ENCODE data around the gene RNF31.

RNF31 gene

DNA sequence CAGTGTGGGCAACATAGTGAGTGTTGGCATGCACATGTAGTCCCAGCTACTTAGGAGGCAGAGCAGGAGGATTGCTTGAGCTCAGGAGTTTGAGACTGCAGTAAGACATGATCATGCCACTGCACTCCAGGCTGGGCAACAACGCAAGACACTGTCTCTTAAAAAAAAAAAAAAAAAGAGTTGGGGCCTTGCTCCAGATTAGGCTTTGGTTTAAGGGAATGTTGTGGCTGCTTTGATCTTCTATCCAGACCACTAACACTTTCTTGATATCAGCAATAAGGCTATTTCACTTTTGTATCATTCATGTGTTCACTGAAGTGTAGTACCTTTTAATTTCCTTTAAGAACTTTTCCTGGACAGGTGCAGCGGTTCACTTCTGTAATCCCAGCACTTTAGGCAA, 19.6 kb upstream of the RNF31 start:
- Histone ChIP-seq H3K4me3 (ENCODE audit: low read depth, low read length, poor library complexity, severe bottlenecking) (no peak overlapping the region), H3K4me1 (ENCODE audit: insufficient read depth, low read length, severe bottlenecking) (peaks cover 10% of the 10 kb centered on the region), H3K79me2 (ENCODE audit: insufficient read depth, low read length) (no peaks in the 10 kb centered on the region), H4K20me1 (ENCODE audit: insufficient read depth, low read length) (no peaks in the 10 kb centered on the region), H3K27me3 (ENCODE audit: insufficient read depth, low read length) (no peaks in the 10 kb centered on the region), H3K9me3 (ENCODE audit: low read length) (no peaks in the 10 kb centered on the region), H3K9ac (ENCODE audit: low read length) (no peak overlapping the region), H2AFZ (ENCODE audit: low read length) (no peak overlapping the region), H3K9me2 (ENCODE audit: low read depth, low read length) (no peaks in the 10 kb centered on the region), H3K27ac (ENCODE audit: low read depth, low read length, poor library complexity, severe bottlenecking) (no peak overlapping the region), H3F3A (ENCODE audit: insufficient read depth, low read length) (no peaks in the 10 kb centered on the region), H3K4me2 (ENCODE audit: low read length) (no peak overlapping the region), H3K36me3 (ENCODE audit: insufficient read depth, low read length) (peaks cover 10% of the 10 kb centered on the region)
- TF ChIP-seq, protein P1, sequence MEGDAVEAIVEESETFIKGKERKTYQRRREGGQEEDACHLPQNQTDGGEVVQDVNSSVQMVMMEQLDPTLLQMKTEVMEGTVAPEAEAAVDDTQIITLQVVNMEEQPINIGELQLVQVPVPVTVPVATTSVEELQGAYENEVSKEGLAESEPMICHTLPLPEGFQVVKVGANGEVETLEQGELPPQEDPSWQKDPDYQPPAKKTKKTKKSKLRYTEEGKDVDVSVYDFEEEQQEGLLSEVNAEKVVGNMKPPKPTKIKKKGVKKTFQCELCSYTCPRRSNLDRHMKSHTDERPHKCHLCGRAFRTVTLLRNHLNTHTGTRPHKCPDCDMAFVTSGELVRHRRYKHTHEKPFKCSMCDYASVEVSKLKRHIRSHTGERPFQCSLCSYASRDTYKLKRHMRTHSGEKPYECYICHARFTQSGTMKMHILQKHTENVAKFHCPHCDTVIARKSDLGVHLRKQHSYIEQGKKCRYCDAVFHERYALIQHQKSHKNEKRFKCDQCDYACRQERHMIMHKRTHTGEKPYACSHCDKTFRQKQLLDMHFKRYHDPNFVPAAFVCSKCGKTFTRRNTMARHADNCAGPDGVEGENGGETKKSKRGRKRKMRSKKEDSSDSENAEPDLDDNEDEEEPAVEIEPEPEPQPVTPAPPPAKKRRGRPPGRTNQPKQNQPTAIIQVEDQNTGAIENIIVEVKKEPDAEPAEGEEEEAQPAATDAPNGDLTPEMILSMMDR (IDR thresholded peaks at IDR 0.05; ENCODE audit: low read length): no peak
- TF ChIP-seq EZH2 (IDR thresholded peaks at IDR 0.05; ENCODE audit: borderline replicate concordance, low read length): no peak

DNA sequence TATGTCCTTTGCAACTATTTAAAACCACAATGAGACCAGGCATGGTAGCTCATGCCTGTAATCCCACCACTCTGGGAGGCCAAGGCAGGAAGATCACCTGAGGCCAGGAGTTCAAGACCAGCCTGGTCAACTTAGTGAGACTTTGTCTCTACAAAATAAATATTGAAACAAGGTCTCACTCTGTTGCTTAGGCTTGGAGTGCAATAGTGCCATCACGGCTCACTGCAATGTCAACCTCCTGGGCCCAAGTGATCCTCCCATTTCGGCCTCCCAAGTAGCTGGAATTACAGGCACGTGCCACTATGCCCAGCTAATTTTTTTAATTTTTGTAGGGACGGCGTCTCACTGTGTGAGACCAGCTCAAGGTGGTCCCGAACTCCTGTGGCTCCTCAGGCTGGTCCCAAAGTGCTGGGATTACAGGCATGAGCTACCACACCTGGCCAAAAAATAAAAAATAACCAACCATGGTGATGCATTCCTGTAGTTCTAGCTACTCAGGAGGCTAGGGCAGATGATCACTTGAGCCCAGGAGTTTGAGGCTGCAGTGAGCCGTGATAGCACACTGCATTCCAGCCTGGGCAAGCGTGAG, 17.8 kb upstream of the RNF31 start:
- Histone ChIP-seq H3K9me3 (ENCODE audit: low read length) (no peaks in the 10 kb centered on the region), H3F3A (ENCODE audit: insufficient read depth, low read length) (no peaks in the 10 kb centered on the region), H3K27ac (ENCODE audit: low read depth, low read length, poor library complexity, severe bottlenecking) (no peak overlapping the region), H3K9me2 (ENCODE audit: low read depth, low read length) (no peaks in the 10 kb centered on the region), H2AFZ (ENCODE audit: low read length) (no peak overlapping the region), H3K79me2 (ENCODE audit: insufficient read depth, low read length) (no peaks in the 10 kb centered on the region), H3K4me1 (ENCODE audit: insufficient read depth, low read length, severe bottlenecking) (peaks cover 12% of the 10 kb centered on the region), H3K36me3 (ENCODE audit: insufficient read depth, low read length) (no peaks in the 10 kb centered on the region), H3K4me2 (ENCODE audit: low read length) (no peak overlapping the region), H4K20me1 (ENCODE audit: insufficient read depth, low read length) (no peaks in the 10 kb centered on the region), H3K4me3 (ENCODE audit: low read depth, low read length, poor library complexity, severe bottlenecking) (no peak overlapping the region), H3K9ac (ENCODE audit: low read length) (no peak overlapping the region), H3K27me3 (ENCODE audit: insufficient read depth, low read length) (no peaks in the 10 kb centered on the region)
- TF ChIP-seq, protein P1 (IDR thresholded peaks at IDR 0.05; ENCODE audit: low read length): no peak
- TF ChIP-seq EZH2 (IDR thresholded peaks at IDR 0.05; ENCODE audit: borderline replicate concordance, low read length): no peak

DNA sequence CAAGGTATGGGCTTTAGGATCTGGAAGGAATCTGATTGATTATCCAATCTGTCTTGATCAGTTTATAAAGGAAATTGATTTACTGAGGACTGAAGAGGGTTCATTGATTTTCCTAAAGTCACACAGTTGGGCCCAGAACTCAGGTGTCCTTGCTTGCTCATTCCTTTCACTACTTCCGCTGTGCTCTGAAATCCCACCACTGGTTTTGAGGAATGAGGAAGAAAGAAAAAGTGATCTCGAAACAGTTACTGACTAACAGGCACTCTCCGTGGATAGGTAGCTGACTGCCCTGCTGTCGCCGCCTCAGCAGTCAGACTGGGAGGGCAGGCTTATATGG, 16.9 kb upstream of the RNF31 start, which contains the start of gene FITM1:
FITM1 (plus strand) TSS at position 280 of the 337 bp plus-strand sequence. CDS start 905 bp downstream, outside the sequence.
- Histone ChIP-seq H3K9me3 (ENCODE audit: low read length) (no peaks in the 10 kb centered on the region), H3F3A (ENCODE audit: insufficient read depth, low read length) (no peaks in the 10 kb centered on the region)
- TF ChIP-seq, protein P1 (IDR thresholded peaks at IDR 0.05; ENCODE audit: low read length): no peak
- TF ChIP-seq EZH2 (IDR thresholded peaks at IDR 0.05; ENCODE audit: borderline replicate concordance, low read length): no peak

More for the DNA sequence above, 16.9 kb upstream of the RNF31 start, which contains the start of gene FITM1:
- H3K79me2 ChIP-seq (ENCODE audit: insufficient read depth, low read length): no peaks in the 10 kb centered on the region
- H3K36me3 ChIP-seq (ENCODE audit: insufficient read depth, low read length): no peaks in the 10 kb centered on the region
- no peaks in the 10 kb centered on the region for H3K27me3 ChIP-seq (ENCODE audit: insufficient read depth, low read length)
- peaks cover 14% of the 10 kb centered on the region for H3K4me1 ChIP-seq (ENCODE audit: insufficient read depth, low read length, severe bottlenecking)
- no peaks in the 10 kb centered on the region for H3K9me2 ChIP-seq (ENCODE audit: low read depth, low read length)
- no peaks in the 10 kb centered on the region for H4K20me1 ChIP-seq (ENCODE audit: insufficient read depth, low read length)
- H3K4me2 ChIP-seq (ENCODE audit: low read length): no peak within 1 kb of the TSS
- H3K9ac ChIP-seq (ENCODE audit: low read length): no peak within 1 kb of the TSS
- no peak within 1 kb of the TSS for H3K27ac ChIP-seq (ENCODE audit: low read depth, low read length, poor library complexity, severe bottlenecking)
- no peak within 1 kb of the TSS for H3K4me3 ChIP-seq (ENCODE audit: low read depth, low read length, poor library complexity, severe bottlenecking)
- no peak within 1 kb of the TSS for H2AFZ ChIP-seq (ENCODE audit: low read length)
